GF-D8 (cell line): Measurements from ENCODE around the gene GIMAP1.

Source experiments
- DNase-seq: peaks from one replicate; lab custom pipeline; 2025; lab: John Stamatoyannopoulos, UW

Gene GIMAP1

GRCh38 chr7:150722431-150722931 is 6.1 kb downstream of the GIMAP1 start:
- no peak for DNase-seq

DNA sequence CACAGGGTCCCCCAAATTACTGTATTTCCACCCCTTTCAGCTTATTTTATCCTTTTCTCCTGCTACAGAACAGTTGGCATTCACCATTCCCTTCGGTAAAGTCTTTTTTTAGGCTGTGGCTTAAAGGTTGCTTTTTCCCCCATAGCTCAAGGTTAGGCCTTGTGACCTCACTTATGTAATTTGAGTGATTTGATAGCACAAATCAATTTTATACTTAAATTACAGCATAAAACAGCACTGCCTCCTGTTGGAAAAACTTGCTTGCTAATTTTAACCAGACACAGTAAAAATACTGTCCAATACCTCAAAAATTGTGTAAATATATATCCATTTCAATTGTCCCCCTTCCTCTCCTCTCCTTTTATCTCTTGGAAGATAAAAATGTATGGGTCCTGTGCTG is 7.1 kb downstream of the GIMAP1 start:
- no peak for DNase-seq

- no peak for DNase-seq
Measured at GRCh38 chr7:150727381-150727780, 11.0 kb downstream of the GIMAP1 start.

- DNase-seq, result no peak
Measured at GRCh38 chr7:150728011-150728410, 11.6 kb downstream of the GIMAP1 start.

DNA sequence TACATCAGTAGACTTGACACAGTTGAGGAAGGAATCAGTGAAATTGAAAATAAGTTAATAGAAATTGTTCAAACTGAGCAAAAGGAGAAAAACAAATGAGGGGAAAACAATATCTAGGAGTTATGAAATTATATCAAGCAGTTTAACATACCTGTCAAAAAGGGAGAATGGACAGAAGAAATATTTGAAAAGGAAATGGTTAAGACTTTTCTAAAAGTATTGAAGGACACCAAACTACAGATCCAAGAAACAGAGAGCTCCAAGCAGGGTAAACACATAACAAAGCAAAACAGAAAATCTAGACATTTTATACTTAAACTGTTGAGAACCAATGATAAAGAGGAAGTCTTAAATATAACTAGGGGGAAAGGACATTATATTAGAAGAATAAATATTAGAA is 12.2 kb downstream of the GIMAP1 start:
- no peak for DNase-seq

GRCh38 chr7:150731916-150732315 is 15.5 kb downstream of the GIMAP1 start:
- DNase-seq, result no peak

DNA sequence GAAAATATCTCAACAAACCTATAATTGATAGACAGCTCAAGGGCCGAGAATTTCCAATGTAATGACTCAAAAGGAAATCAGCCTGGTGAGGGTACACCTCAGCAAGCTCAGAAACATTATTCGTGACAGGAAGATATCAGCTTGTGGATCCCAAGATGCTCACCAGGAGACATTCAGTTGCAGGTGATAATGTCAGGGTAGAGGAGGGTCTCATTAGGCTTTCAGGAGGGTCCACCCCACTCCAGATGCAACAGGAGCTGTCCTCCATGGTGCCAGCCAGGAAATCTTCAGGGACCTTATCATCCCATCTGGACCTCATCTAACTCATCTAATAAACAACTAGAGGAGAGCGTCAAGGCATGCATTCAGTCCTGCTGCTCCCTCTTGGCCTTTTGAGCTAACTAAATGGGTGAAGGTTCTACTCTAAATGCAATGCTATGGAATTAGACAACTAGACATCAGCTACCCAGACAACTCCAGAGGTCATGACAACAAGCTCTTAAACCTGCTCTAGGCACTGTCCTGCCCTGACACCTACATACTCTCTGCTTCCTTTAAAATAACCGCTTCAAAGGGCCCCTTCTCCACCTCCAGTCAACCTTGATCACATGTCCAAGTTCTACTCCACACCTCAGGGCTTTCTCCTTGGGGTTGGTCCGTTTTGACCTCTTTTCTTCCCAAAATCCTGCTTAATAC is 16.5 kb downstream of the GIMAP1 start:
- DNase-seq, result no peak

GRCh38 chr7:150733482-150734095 is 17.2 kb downstream of the GIMAP1 start:
- no peak for DNase-seq

DNA sequence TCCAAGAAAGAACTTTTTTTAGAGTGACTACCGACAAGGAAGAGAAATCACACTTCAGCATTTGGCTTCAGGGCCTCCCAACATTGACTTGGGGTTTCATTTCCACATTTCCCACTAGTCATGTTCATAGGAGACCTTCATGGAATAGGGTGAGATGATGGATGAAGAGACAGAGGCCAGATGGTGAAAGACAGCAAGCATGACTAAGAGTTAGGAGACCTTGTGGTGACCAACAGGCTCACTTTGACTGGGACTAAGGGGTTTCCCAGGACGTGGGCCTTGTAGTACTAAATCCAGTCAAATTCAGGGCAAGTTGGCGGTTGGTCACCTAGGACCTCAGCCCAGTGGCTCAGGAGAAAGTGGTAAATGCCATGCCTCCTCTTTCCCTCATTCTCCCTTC is 17.8 kb downstream of the GIMAP1 start:
- no peak for DNase-seq

DNA sequence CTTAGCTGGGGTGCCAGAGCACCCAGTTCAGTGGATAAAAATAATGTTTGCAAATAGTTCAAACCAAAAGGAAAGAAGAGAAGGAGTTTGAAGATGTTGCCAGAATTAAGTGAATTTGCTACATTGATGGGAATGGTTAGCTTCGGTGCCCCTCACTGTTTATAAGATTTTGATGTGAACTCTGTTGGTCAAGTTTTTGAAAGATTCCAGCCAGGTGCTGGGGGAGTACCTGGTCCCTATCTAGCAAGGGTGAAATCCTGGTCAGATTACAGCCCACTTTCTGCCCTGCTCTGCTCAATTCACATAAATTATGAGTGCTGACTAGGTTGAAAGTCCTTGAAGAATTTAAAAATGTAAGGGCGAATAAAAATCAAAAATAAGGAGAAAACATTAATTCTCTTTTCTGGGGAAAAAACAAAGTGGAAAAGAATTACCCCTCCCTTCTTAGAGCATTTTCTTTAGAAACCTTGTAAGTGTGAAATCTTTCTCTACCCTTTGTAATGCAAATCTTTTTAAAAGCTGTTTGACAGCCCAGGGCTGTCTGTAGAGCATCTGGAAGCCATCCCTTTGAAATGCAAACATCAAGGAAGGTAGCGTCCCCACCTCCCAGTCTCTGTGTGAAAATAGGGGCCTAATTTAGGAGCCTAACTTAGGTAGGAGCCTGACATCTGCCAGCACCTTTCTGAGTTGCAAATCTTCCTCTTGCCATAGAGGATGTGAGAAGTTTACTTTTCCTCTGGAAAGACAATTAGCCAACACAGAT is 19.4 kb downstream of the GIMAP1 start:
- DNase-seq, result no peak

DNA sequence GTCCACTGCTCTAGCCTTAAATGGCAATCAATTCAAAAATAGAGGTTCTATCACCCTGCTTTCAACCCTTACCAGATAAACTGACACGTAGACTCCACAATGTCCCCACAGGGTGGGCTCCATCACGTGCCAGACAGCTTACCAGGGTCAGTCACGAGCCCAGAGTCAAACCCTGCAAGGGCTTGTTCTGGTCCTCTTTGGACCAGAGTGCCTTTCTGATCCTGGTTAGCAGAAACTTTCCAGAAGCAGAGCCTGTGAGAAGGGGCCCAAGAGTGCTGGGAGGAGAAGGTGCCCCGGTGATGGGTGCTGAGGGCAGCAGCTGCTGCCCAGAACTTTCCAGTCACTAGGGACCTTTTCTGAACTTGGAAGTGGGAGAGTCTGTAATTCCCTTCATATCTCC is 20.5 kb downstream of the GIMAP1 start:
- DNase-seq, result no peak

DNA sequence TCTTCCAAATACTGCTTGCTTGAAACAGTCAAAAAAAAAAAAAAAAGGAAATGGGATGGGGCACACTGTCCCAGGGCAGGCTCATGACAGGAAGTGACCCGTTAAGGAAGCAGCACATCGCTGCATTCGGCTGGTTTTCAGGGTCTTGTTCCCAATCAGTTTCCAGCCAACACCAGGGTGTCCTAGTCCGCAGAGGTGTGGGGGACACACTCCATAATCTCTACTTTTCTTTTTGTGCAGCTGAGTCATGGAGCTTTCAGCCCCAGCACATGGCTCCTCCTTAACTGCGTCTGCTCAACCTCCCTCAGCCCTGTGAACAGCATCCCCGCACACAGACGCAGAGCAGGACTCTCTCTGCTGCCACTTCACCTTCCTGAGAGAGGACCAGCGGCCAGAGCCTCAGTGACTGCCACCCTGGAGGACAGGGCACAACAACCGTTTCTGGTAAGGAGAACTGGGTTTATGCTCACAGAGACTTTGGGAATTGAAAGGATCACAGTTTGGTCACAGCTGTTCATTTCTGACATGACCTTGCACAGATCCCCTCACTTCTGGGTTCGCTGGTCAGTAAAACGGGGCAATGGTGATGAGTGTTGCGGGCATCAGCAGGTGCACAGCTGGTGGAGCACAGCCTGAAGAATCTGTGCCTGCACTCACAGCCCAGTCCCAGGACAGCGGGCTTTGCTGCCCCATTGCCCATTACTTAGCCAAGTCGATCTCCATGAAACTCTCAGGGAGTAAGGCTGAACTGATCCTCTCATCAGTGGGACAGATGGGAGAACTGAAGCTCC is 21.0 kb downstream of the GIMAP1 start, which contains the start of gene GIMAP5:
GIMAP5 (plus strand) TSS at position 154 of the 791 bp plus-strand sequence. CDS start 3,467 bp downstream, outside the sequence.
- no peak for DNase-seq

- DNase-seq, result no peak
Measured at GRCh38 chr7:150738092-150738491, 21.7 kb downstream of the GIMAP1 start.

GRCh38 chr7:150738591-150739001 is 22.2 kb downstream of the GIMAP1 start:
- DNase-seq, result no peak

- DNase-seq, result no peak
Measured at GRCh38 chr7:150739033-150739432, 22.6 kb downstream of the GIMAP1 start.

GRCh38 chr7:150740053-150740452 is 23.6 kb downstream of the GIMAP1 start:
- no peak for DNase-seq

GRCh38 chr7:150742286-150742968 is 26.0 kb downstream of the GIMAP1 start:
- DNase-seq, result no peak

- no peak for DNase-seq
Measured at GRCh38 chr7:150744041-150744656, 27.7 kb downstream of the GIMAP1 start.

DNA sequence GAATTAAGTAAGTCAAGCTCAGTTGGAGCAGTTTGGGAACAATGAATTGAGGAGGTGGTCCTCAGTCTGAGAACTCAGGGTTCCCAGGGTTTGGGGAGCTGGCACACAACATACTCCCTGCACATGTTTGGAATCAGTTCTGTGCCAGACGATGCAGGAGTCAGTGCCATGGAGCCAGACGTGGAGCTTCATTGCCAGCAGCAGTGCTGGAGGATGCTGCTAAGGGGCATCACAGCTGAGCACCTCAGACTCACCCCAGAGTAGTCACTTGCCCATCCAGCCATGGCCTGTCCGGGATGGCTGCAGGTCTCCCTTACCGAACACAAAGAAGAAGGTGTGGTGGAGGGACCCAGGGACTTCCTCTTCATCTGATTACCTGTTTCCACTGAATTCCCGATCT is 28.7 kb downstream of the GIMAP1 start:
- DNase-seq, result no peak

DNA sequence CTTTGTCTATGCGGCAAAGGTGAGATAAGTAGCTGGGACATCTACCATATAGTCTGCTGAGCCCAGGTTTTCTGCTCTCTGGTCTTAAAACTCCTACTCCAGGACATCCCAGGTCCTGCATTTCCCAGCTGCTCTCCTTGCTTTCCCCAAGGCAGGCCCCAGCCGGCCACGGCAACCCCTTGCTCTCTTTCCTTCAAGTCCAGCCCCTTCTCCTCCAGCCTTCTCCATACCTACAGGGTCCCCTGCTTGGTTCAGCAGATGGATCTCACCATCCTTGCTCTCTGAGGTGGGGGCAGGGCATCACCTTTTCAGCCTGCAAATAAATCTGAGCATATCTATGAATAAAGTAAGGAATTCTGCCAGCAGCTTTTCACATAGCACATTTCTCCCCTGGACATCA is 29.5 kb downstream of the GIMAP1 start:
- DNase-seq, result no peak

DNA sequence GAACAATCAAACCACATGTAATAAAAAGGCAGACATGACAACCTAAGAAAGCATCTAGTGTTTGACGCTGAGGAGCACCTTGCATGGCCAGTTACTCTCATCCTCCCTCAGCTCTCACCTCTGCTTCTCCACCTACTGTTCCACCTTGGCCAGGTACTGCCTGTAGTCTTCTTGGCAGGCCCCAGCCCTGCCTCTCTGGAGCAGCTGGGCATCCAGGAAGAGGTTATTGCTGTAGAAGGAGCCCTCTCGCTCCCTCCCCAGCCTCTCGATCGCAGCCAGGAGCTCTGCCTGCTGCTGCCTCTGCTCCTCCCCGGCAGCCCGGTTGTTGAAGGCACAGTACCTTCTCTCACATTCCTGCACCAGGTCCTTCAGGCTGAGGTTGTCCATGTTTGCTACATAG is 30.5 kb downstream of the GIMAP1 start:
- no peak for DNase-seq
